Fibroblast of lung (primary cell): ENCODE measurements around the gene TENM4. TPM values are rescaled to one million over a fixed set of nuclear protein-coding genes. Genes with fewer than 3 reads are reported as not detected.

ENCODE experiments used
- DNase-seq, 2 donors: peaks; one replicate each; pipeline versions ENCODE4 v3.0.0 to v3.0.0-alpha.2; 2010; ENCODE audit warnings: low read depth in 2 of 2
- H2AFZ ChIP-seq: 2 replicates; pipeline ENCODE4 v1.5.1; 2012; ENCODE audit warnings: low read length, control low read depth, inconsistent platforms
- H3K27ac ChIP-seq: 2 replicates; pipeline ENCODE4 v1.5.1; 2011; ENCODE audit warnings: low read length, control low read depth; ENCODE audit not compliant: insufficient read depth
- H3K27me3 ChIP-seq: 2 replicates; pipeline ENCODE4 v1.5.1; 2011; ENCODE audit warnings: mild to moderate bottlenecking, low read length; ENCODE audit not compliant: control insufficient read depth, insufficient read depth
- H3K36me3 ChIP-seq: 2 replicates; pipeline ENCODE4 v1.5.1; 2011; ENCODE audit warnings: low read length; ENCODE audit not compliant: control insufficient read depth, insufficient read depth
- H3K4me1 ChIP-seq: 2 replicates; pipeline ENCODE4 v1.5.1; 2011; ENCODE audit warnings: low read length; ENCODE audit not compliant: control insufficient read depth, insufficient read depth; ENCODE audit errors: extremely low read depth
- H3K4me2 ChIP-seq: 2 replicates; pipeline ENCODE4 v1.5.1; 2011; ENCODE audit warnings: low read length, control low read depth; ENCODE audit not compliant: insufficient read depth; ENCODE audit errors: extremely low read depth
- H3K4me3 ChIP-seq, 4 experiments: fragments of 200-600 bp in 1 of 4; sonication (generic) in 1 of 4; replicated peaks in 1 of 4; 2 replicates each; pipeline ENCODE4 v1.5.1; 2011 to 2016; ENCODE audit warnings: low read length in 4 of 4, low read depth in 3 of 4, mild to moderate bottlenecking in 3 of 4, control low read depth in 2 of 4, inconsistent platforms in 1 of 4, mixed read lengths in 1 of 4; ENCODE audit not compliant: insufficient read depth in 1 of 4; ENCODE audit errors: control extremely low read depth in 1 of 4
- H3K79me2 ChIP-seq: 2 replicates; pipeline ENCODE4 v1.5.1; 2012; ENCODE audit warnings: mild to moderate bottlenecking, low read length, inconsistent platforms; ENCODE audit not compliant: control insufficient read depth, insufficient read depth
- H3K9ac ChIP-seq: 2 replicates; pipeline ENCODE4 v1.5.1; 2011; ENCODE audit warnings: mild to moderate bottlenecking, low read length, control low read depth; ENCODE audit not compliant: insufficient read depth
- H3K9me3 ChIP-seq: 2 replicates; pipeline ENCODE4 v1.5.1; 2012; ENCODE audit warnings: low read depth, low read length; ENCODE audit not compliant: control insufficient read depth, insufficient read depth
- H4K20me1 ChIP-seq: 2 replicates; pipeline ENCODE4 v1.5.1; 2011; ENCODE audit warnings: low read length; ENCODE audit not compliant: control insufficient read depth, insufficient read depth; ENCODE audit errors: extremely low read depth
- EZH2 ChIP-seq: IDR thresholded peaks from 2 replicates; pipeline ENCODE4 v1.5.1; 2012; ENCODE audit warnings: low read length, control low read depth, mild to moderate bottlenecking; ENCODE audit errors: missing control alignments
- polyA plus RNA-seq, 2 donors: library from polyadenylated mRNA; depleted of rRNA in 1 of 2; stranded (reverse) in 1 of 2; unstranded in 1 of 2; fragments of >200 nt; gene quantifications; 2 replicates each; pipeline ENCODE4 v1.2.1, GENCODE V29; 2011 to 2012; ENCODE audit warnings: missing spikeins in 1 of 2
- total RNA-seq: library from RNA; depleted of rRNA; stranded (reverse); fragments of >200 nt; gene quantifications from 2 replicates; pipeline ENCODE4 v1.2.1, GENCODE V29; 2014
- TF ChIP-seq, protein P1 (sequence below), 2 donors: IDR thresholded peaks in 1 of 2; conservative IDR thresholded peaks in 1 of 2; 1 replicate in 1 of 2; 2 replicates in 1 of 2; pipeline ENCODE4 v1.5.1; 2011 to 2012; ENCODE audit warnings: low read length in 2 of 2, control low read depth in 1 of 2, inconsistent platforms in 1 of 2, low read depth in 1 of 2, mild to moderate bottlenecking in 1 of 2

The TENM4 gene
- total and polyA plus RNA-seq, 2 donors (not counting 1 experiment from before 2014, with no cell fraction given) = 4.6 to 48.4 TPM

DNA sequence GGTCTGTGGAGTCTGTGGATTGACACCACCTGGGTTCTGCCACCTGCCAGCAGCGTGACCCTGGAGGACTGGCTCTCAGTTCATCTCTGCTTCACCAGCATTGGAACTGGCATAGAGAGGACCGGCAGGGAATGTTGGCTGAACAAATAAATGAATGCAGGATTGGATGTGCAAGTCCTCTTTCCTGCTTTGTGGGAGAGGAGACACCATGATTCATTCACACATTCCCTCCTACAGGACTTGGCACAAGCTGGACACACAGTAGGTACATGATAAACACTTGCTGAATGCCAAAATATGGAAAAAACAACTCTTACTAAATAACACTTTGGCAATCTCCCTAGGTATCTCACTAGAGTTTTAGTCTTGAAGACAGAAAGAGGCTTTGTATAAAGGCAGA lies 749.6 kb downstream of the TENM4 start:
- H3K4me1 ChIP-seq = peaks cover 4% of the 10 kb centered on the region
- H2AFZ ChIP-seq = no peak overlapping the region
- no peak overlapping the region for H3K4me2 ChIP-seq
- no peaks in the 10 kb centered on the region for H4K20me1 ChIP-seq
- H3K79me2 ChIP-seq = no peaks in the 10 kb centered on the region
- no peaks in the 10 kb centered on the region for H3K36me3 ChIP-seq
- H3K9me3 ChIP-seq = no peaks in the 10 kb centered on the region
- TF ChIP-seq, protein P1, sequence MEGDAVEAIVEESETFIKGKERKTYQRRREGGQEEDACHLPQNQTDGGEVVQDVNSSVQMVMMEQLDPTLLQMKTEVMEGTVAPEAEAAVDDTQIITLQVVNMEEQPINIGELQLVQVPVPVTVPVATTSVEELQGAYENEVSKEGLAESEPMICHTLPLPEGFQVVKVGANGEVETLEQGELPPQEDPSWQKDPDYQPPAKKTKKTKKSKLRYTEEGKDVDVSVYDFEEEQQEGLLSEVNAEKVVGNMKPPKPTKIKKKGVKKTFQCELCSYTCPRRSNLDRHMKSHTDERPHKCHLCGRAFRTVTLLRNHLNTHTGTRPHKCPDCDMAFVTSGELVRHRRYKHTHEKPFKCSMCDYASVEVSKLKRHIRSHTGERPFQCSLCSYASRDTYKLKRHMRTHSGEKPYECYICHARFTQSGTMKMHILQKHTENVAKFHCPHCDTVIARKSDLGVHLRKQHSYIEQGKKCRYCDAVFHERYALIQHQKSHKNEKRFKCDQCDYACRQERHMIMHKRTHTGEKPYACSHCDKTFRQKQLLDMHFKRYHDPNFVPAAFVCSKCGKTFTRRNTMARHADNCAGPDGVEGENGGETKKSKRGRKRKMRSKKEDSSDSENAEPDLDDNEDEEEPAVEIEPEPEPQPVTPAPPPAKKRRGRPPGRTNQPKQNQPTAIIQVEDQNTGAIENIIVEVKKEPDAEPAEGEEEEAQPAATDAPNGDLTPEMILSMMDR (conservative IDR thresholded peaks at IDR 0.05 in 1 of 2, IDR thresholded peaks at IDR 0.05 in 1 of 2; ENCODE audit: low read depth in 1 of 2, low read length in 2 of 2) = no peak
- no peak for TF ChIP-seq EZH2
- H3K4me3 ChIP-seq = no peak overlapping the region
- no peaks in the 10 kb centered on the region for H3K27me3 ChIP-seq
- peak in 1 of 2 donors; percentile 30 for DNase-seq
- no peak overlapping the region for H3K9ac ChIP-seq
- no peak overlapping the region for H3K27ac ChIP-seq

DNA sequence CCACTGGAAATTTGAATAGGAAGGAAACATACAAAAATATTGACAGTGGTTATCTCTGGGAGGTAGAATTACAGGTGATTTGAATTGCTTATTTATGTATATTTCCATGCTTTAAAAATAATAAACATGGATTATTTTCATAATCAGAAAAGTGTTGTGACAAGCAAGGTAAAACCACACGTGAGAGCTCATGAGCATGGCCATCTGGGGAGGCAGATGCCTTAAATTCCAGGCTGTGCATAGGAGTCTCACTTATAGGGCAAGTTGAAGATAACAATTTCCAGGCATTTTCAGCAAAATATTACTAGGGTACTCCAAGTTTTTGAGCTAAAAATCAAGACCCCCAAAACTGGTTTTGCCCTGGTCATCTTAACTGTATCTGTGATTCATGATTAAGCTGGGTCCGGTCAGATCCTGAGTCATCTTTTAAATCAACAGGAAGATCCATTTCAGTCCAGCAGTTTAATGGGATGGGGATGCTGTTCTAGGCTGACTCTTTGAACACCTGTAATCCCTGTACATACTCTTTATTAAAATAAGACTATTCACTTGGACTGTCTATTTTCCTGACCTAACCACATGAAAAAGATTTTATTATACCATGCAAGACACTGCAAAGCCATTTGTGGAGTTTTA lies 750.4 kb downstream of the TENM4 start:
- Histone ChIP-seq H3K9ac (no peak overlapping the region), H3K4me2 (no peak overlapping the region), H2AFZ (no peak overlapping the region), H3K27ac (no peak overlapping the region), H3K36me3 (no peaks in the 10 kb centered on the region), H3K4me3 (no peak overlapping the region), H4K20me1 (no peaks in the 10 kb centered on the region), H3K4me1 (peaks cover 4% of the 10 kb centered on the region), H3K79me2 (no peaks in the 10 kb centered on the region), H3K9me3 (no peaks in the 10 kb centered on the region), H3K27me3 (no peaks in the 10 kb centered on the region)
- TF ChIP-seq, protein P1 (conservative IDR thresholded peaks at IDR 0.05 in 1 of 2, IDR thresholded peaks at IDR 0.05 in 1 of 2; ENCODE audit: low read depth in 1 of 2, low read length in 2 of 2) = no peak
- TF ChIP-seq EZH2 = no peak
- peak; percentile 3 to 39 for DNase-seq

- H3K4me1 ChIP-seq = peaks cover 4% of the 10 kb centered on the region
- no peaks in the 10 kb centered on the region for H3K27me3 ChIP-seq
- H2AFZ ChIP-seq = no peak overlapping the region
- H3K79me2 ChIP-seq = no peaks in the 10 kb centered on the region
- H3K9me3 ChIP-seq = no peaks in the 10 kb centered on the region
- no peaks in the 10 kb centered on the region for H4K20me1 ChIP-seq
- H3K9ac ChIP-seq = no peak overlapping the region
- no peak overlapping the region for H3K4me2 ChIP-seq
- H3K4me3 ChIP-seq = no peak overlapping the region
- no peak for DNase-seq
- TF ChIP-seq, protein P1 (conservative IDR thresholded peaks at IDR 0.05 in 1 of 2, IDR thresholded peaks at IDR 0.05 in 1 of 2; ENCODE audit: low read depth in 1 of 2, low read length in 2 of 2) = no peak
- no peak for TF ChIP-seq EZH2
- no peaks in the 10 kb centered on the region for H3K36me3 ChIP-seq
- H3K27ac ChIP-seq = no peak overlapping the region
Observed at GRCh38 chr11:78689585-78690153, 751.2 kb downstream of the TENM4 start.
